Kidney (tissue), 14 donors: ENCODE data around the gene ASTL. TPM values are rescaled to one million over a fixed set of nuclear protein-coding genes. Genes with fewer than 3 reads are reported as not detected.

Experiments used
- DNase-seq, 5 donors: peaks; one replicate each; pipeline ENCODE4 v3.0.0-alpha.2; 2013 to 2020
- FAIRE-seq: peaks from 2 replicates; lab custom pipeline; 2012; peaks lifted over from hg19 to GRCh38; lab: Jason Lieb, UNC
- H3K27ac ChIP-seq, 2 donors: one replicate each; pipeline ENCODE4 v1.7.0; 2013; ENCODE audit warnings: low read depth in 2 of 2, low read length in 2 of 2, inconsistent platforms in 1 of 2
- H3K27me3 ChIP-seq: one replicate; pipeline ENCODE4 v1.7.1; 2013; ENCODE audit warnings: low read length, inconsistent platforms; ENCODE audit not compliant: control insufficient read depth, insufficient read depth
- H3K36me3 ChIP-seq, 3 donors: one replicate each; pipeline versions ENCODE4 v1.7.0 to v1.7.1; 2013; ENCODE audit warnings: low read length in 3 of 3, control low read depth in 1 of 3, inconsistent platforms in 1 of 3; ENCODE audit not compliant: insufficient read depth in 3 of 3, control insufficient read depth in 2 of 3
- H3K4me1 ChIP-seq, 3 donors: one replicate each; pipeline versions ENCODE4 v1.7.0 to v1.7.1; 2013; ENCODE audit warnings: low read length in 3 of 3, inconsistent platforms in 1 of 3, low read depth in 1 of 3; ENCODE audit not compliant: control insufficient read depth in 2 of 3, insufficient read depth in 2 of 3
- H3K4me3 ChIP-seq, 3 donors: one replicate each; pipeline versions ENCODE4 v1.7.0 to v1.8.1; 2013; ENCODE audit warnings: low read length in 3 of 3, control low read depth in 1 of 3, inconsistent platforms in 1 of 3
- H3K9ac ChIP-seq, 3 donors: one replicate each; pipeline versions ENCODE4 v1.7.0 to v1.7.1; 2013; ENCODE audit warnings: low read length in 3 of 3, control low read depth in 1 of 3, inconsistent platforms in 1 of 3
- H3K9me3 ChIP-seq, 3 donors: one replicate each; pipeline versions ENCODE4 v1.7.0 to v1.7.1; 2013; ENCODE audit warnings: low read length in 3 of 3, control low read depth in 1 of 3, inconsistent platforms in 1 of 3; ENCODE audit not compliant: control insufficient read depth in 2 of 3, insufficient read depth in 1 of 3
- CTCF ChIP-seq: IDR thresholded peaks from 3 replicates; pipeline ENCODE4 v1.5.1; 2012; ENCODE audit warnings: mild to moderate bottlenecking, moderate library complexity, borderline replicate concordance; ENCODE audit not compliant: insufficient read depth; ENCODE audit errors: extremely low read depth
- intact Hi-C: fragments of 100-400 bp; cut with DNase I; formaldehyde crosslinking; loops from one replicate; pipeline ENCODE4 v1.11.1; 2022
- polyA plus RNA-seq: library from polyadenylated mRNA; stranded (reverse); fragments of 350-450 nt; fragmentation: Illumina TruSeq; extraction: RNeasy Lipid Tissue Mini Kit (QIAGEN cat#74804); gene quantifications from one replicate; pipeline ENCODE4 v1.2.3, GENCODE V29; 2014; ENCODE audit warnings: low read depth, low replicate concordance; ENCODE audit not compliant: insufficient read depth
- total RNA-seq: library from RNA; stranded (reverse); fragmentation: NEBNext Ultra II Directional; extraction: Animal tissue kit (Norgen Biotek cat#: 25700); gene quantifications from one replicate; pipeline ENCODE4 v1.2.1, GENCODE V29; 2021
- donor health status: control.
- donor health status: control.
- donor health status: control.
- donor health status: control.
- donor health status: control.
- donor health status: DM: yes; HTN: yes; CAD: no.
- donor health status: Normal renal cell carcinoma (clear cell type).

ASTL gene
- total and polyA plus RNA-seq, 2 donors from 2014 or later = not detected

GRCh38 chr2:96120091-96120720 is 18.1 kb downstream of the ASTL start:
- Histone ChIP-seq H3K4me1 (peaks cover 0 to 7% (median 0%) of the 10 kb centered on the region in 3 donors), H3K9me3 (no peaks in the 10 kb centered on the region), H3K27me3 (no peaks in the 10 kb centered on the region), H3K27ac (no peak overlapping the region), H3K4me3 (no peak overlapping the region), H3K9ac (no peak overlapping the region), H3K36me3 (no peaks in the 10 kb centered on the region)
- FAIRE-seq = no peak
- peak in 1 of 5 donors; percentile 38 for DNase-seq
- TF ChIP-seq CTCF = no peak
- intact Hi-C loops = no loop called here

DNA sequence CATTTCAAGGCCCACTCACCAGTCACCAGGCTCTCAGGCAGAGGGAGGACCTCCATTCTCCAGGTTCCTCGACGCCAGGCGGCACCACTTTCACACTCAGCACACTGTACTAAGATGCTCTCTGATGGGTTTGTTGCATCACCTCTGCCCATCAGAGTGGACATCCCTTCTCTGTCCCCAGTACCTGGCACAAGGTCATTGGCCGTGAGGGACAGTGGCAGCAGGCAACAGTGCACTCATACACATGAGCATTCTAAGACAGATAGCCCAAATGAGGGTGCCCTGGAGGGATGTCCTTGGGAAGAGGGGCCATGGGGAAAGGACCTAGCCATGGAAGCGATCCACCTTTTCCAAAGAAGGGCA is 18.9 kb downstream of the ASTL start:
- intact Hi-C loops = no loop called here
- FAIRE-seq = no peak
- no peaks in the 10 kb centered on the region for H3K36me3 ChIP-seq
- H3K9me3 ChIP-seq = no peaks in the 10 kb centered on the region
- H3K9ac ChIP-seq = no peak overlapping the region
- peaks cover 0 to 7% (median 0%) of the 10 kb centered on the region in 3 donors for H3K4me1 ChIP-seq
- no peak overlapping the region for H3K4me3 ChIP-seq
- no peak for TF ChIP-seq CTCF
- no peak overlapping the region for H3K27ac ChIP-seq
- DNase-seq = peak in 1 of 5 donors; percentile 30
- H3K27me3 ChIP-seq = no peaks in the 10 kb centered on the region

DNA sequence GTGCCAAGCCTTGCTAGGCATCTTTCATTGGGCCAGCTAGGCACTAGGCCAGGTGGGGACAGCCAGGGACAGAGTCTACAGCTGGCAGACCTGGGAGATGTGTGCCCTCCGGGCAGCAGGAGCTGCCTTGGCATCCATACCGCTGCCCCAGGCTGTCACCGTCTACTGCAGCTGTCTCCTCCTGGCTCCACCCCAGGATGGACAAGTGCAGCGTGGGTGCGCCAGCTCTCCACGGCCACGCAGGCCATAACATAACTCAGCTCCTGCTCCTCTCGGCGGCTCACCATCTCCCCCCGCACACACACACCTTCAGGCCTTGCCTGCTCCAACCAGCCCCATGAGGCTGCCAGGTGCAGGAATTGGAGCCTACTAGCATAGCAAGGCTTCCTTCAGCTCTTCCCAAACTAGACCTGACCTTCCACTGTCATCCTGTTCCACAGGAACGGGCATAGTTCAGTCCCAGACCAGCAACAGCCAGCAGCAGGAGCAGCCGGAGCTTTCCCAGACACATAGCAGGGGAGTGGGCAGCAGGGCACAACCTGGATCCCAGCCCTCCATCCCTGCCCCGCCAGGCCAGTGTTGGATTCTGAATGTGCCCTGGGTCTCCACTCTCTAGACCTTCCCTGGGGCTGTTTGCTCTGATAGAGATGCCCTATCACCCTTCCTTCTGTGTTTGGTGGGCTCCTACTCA is 19.5 kb downstream of the ASTL start:
- Histone ChIP-seq H3K27ac (no peak overlapping the region), H3K9me3 (no peaks in the 10 kb centered on the region), H3K4me1 (peaks cover 0 to 7% (median 0%) of the 10 kb centered on the region in 3 donors), H3K4me3 (no peak overlapping the region), H3K27me3 (no peaks in the 10 kb centered on the region), H3K9ac (no peak overlapping the region), H3K36me3 (no peaks in the 10 kb centered on the region)
- DNase-seq (peak in 1 of 5 donors; percentile 55), FAIRE-seq (no peak)
- TF ChIP-seq CTCF = no peak
- intact Hi-C loops = no loop called here
